ENCODE measurements around the gene RAB11FIP4.

Gene RAB11FIP4

GRCh38 chr17:31388351-31388750 lies 3.1 kb upstream of the RAB11FIP4 start:
- H3K4me2 ChIP-seq (ENCODE audit: low read depth, low read length, poor library complexity, severe bottlenecking): no peak overlapping the region
- H3K27me3 ChIP-seq (ENCODE audit: low read length): no peaks in the 10 kb centered on the region
- no peak for TF ChIP-seq CTCF (IDR thresholded peaks at IDR 0.05; ENCODE audit: insufficient read depth, low read length, poor library complexity, severe bottlenecking)
- no peak for TF ChIP-seq EZH2phosphoT487 (conservative IDR thresholded peaks at IDR 0.05; ENCODE audit: low read length)
- H4K20me1 ChIP-seq (ENCODE audit: low read depth, low read length): no peaks in the 10 kb centered on the region
- H3K9me3 ChIP-seq (ENCODE audit: insufficient read depth, low read length): no peaks in the 10 kb centered on the region
- H2AFZ ChIP-seq (ENCODE audit: low read depth, low read length, severe bottlenecking): no peak overlapping the region
- no peaks in the 10 kb centered on the region for H3K79me2 ChIP-seq (ENCODE audit: insufficient read depth, low read length)
- H3K36me3 ChIP-seq (ENCODE audit: low read length): no peaks in the 10 kb centered on the region
- no peaks in the 10 kb centered on the region for H3F3A ChIP-seq (ENCODE audit: insufficient read depth)
- H3K4me3 ChIP-seq (ENCODE audit: insufficient read depth, low read length, poor library complexity, severe bottlenecking): no peak overlapping the region
- no peak overlapping the region for H3K27ac ChIP-seq (ENCODE audit: low read depth, low read length)
- no peaks in the 10 kb centered on the region for H3K9me2 ChIP-seq (replicated peaks; ENCODE audit: insufficient read depth, low read length)
- no peak overlapping the region for H3K9ac ChIP-seq (ENCODE audit: low read length)

GRCh38 chr17:31388770-31389656 lies 2.5 kb upstream of the RAB11FIP4 start:
- TF ChIP-seq CTCF (IDR thresholded peaks at IDR 0.05; ENCODE audit: insufficient read depth, low read length, poor library complexity, severe bottlenecking) (peak; percentile 53), EZH2phosphoT487 (conservative IDR thresholded peaks at IDR 0.05; ENCODE audit: low read length) (no peak)

GRCh38 chr17:31389657-31390381 lies 1.7 kb upstream of the RAB11FIP4 start:
- no peaks in the 10 kb centered on the region for H3K36me3 ChIP-seq (ENCODE audit: low read length)
- no peak overlapping the region for H2AFZ ChIP-seq (ENCODE audit: low read depth, low read length, severe bottlenecking)
- no peaks in the 10 kb centered on the region for H3K27me3 ChIP-seq (ENCODE audit: low read length)
- H3F3A ChIP-seq (ENCODE audit: insufficient read depth): no peaks in the 10 kb centered on the region
- TF ChIP-seq CTCF (IDR thresholded peaks at IDR 0.05; ENCODE audit: insufficient read depth, low read length, poor library complexity, severe bottlenecking) (no peak), EZH2phosphoT487 (conservative IDR thresholded peaks at IDR 0.05; ENCODE audit: low read length) (no peak)
- H3K9ac ChIP-seq (ENCODE audit: low read length): no peak overlapping the region
- no peaks in the 10 kb centered on the region for H3K9me3 ChIP-seq (ENCODE audit: insufficient read depth, low read length)
- H3K27ac ChIP-seq (ENCODE audit: low read depth, low read length): no peak overlapping the region
- no peaks in the 10 kb centered on the region for H3K9me2 ChIP-seq (replicated peaks; ENCODE audit: insufficient read depth, low read length)
- no peaks in the 10 kb centered on the region for H4K20me1 ChIP-seq (ENCODE audit: low read depth, low read length)
- H3K79me2 ChIP-seq (ENCODE audit: insufficient read depth, low read length): no peaks in the 10 kb centered on the region
- H3K4me2 ChIP-seq (ENCODE audit: low read depth, low read length, poor library complexity, severe bottlenecking): no peak overlapping the region
- no peak overlapping the region for H3K4me3 ChIP-seq (ENCODE audit: insufficient read depth, low read length, poor library complexity, severe bottlenecking)

More at GRCh38 chr17:31388770-31389656, 2.5 kb upstream of the RAB11FIP4 start:
- no peak overlapping the region for H2AFZ ChIP-seq (ENCODE audit: low read depth, low read length, severe bottlenecking)
- no peaks in the 10 kb centered on the region for H3K27me3 ChIP-seq (ENCODE audit: low read length)
- no peaks in the 10 kb centered on the region for H3F3A ChIP-seq (ENCODE audit: insufficient read depth)
- H3K36me3 ChIP-seq (ENCODE audit: low read length): no peaks in the 10 kb centered on the region
- H3K27ac ChIP-seq (ENCODE audit: low read depth, low read length): no peak overlapping the region
- no peak overlapping the region for H3K9ac ChIP-seq (ENCODE audit: low read length)
- H3K9me2 ChIP-seq (replicated peaks; ENCODE audit: insufficient read depth, low read length): no peaks in the 10 kb centered on the region
- H3K4me2 ChIP-seq (ENCODE audit: low read depth, low read length, poor library complexity, severe bottlenecking): no peak overlapping the region
- no peaks in the 10 kb centered on the region for H3K9me3 ChIP-seq (ENCODE audit: insufficient read depth, low read length)
- H4K20me1 ChIP-seq (ENCODE audit: low read depth, low read length): no peaks in the 10 kb centered on the region
- H3K4me3 ChIP-seq (ENCODE audit: insufficient read depth, low read length, poor library complexity, severe bottlenecking): no peak overlapping the region
- no peaks in the 10 kb centered on the region for H3K79me2 ChIP-seq (ENCODE audit: insufficient read depth, low read length)
